DND-41 (cell line): Measurements from ENCODE around the gene CPNE5.

Experiments used
- CTCF ChIP-seq: IDR thresholded peaks from 2 replicates; pipeline ENCODE4 v1.5.1; 2012; ENCODE audit warnings: borderline replicate concordance, low read length, moderate library complexity, mild to moderate bottlenecking; ENCODE audit not compliant: poor library complexity, severe bottlenecking; ENCODE audit errors: extremely low read depth
- EZH2 ChIP-seq: IDR thresholded peaks from 3 replicates; pipeline ENCODE4 v1.6.1; 2012; ENCODE audit warnings: borderline replicate concordance, low read depth, mild to moderate bottlenecking, moderate library complexity, low read length, inconsistent platforms; ENCODE audit not compliant: severe bottlenecking

DNA sequence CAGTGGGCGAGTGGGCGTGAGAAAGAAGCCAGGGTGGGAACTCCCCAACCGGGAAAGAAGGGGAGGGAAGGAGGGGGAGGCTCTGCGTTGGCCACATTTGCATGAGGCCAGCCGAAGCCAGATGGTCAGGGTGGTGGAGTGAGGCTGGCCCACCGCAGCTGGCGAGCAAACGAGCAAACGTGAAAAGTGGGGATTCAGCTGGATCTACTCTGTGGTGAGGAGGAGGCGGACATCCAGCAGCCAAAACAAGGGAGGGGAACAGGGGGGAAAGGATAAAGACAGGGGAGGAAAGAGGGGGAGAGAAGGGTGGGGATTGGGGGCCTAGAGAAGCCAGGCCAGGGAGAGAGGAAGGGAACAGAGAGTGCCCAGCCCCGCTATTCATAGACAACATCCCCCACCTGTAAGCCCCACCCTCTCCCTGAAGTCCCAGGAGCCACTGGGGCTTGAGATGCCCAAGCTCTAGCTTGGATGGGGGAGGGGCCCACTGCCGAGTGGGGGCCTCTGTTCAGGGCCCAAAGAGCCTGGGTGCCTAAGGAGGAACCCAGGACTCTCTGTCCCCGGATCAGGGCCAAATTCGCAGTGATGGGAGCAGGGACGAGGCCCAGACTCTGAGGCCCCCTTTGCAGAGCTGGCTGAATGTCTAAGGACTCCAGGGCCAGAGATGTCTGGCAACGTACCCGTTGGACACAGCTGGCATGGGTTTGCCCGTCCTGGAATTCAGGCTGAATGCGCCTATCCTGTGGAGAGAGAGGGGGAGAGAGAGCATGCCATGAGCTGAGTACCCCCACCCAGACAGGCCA lies 45.1 kb downstream of the CPNE5 start:
- no peak for TF ChIP-seq CTCF
- no peak for TF ChIP-seq EZH2
